HG03342 (cell line): ENCODE results near the gene SNX1.
"Not testable (repeated sequence)": the region's sequence is repeated elsewhere in the genome, so short reads cannot be mapped to it uniquely, and the experiment has no call there.

ENCODE experiments used
- ATAC-seq: cut with Tn5 transposase; IDR thresholded peaks from one replicate; pipeline ENCODE4 v1.9.1; 2021; ENCODE audit warnings: mild to moderate bottlenecking, moderate library complexity; ENCODE audit not compliant: unreplicated experiment

Gene SNX1

GRCh38 chr15:64095795-64096667 lies at the start of gene SNX1:
SNX1 (plus strand) TSS chr15:64095982; CDS start chr15:64096014, 32 bp downstream.
- peak; percentile 46 for ATAC-seq

DNA sequence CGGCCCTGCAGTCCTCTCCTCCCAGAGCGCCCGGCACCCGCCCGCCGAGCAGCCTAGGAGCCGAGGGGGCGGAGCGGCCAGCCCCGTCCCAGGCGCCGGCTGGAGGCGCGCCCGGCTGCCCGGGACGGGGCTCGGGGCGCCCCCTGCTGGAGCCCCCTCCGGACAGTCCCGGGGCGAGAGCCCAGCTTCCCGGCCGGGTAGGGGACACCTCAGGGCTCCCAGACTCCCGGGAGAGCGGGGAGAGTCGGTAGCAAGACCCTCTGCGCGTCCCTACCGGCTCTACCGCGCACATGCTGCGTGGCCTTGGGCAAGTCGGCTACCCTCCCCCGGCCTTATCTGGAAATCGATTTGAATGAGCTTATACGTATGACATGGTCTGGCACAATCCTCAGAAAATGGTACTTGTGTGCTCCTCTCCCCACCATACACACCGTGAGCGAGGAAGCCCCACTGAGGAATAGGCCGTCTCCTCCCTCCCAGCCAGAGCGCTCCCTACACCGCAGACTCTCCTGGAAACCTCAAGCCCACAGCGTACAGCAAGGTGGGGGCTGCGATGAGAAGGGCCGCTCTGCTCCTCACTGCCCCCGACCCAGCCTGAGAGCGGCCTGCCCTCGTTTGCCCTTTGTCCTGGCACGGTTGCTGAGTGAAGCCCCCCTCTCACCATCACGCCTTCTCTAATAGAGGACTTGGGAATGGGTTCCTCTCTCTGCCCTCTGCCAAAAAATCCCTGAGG lies 49.2 kb upstream of the SNX1 start, which contains the start of gene DAPK2:
Gene DAPK2, minus strand, starts transcription at position 65 of the 733 bp plus-strand sequence. CDS start 6,224 bp downstream, outside the sequence.
- peak; percentile 48 for ATAC-seq

- ATAC-seq = no peak
Observed at GRCh38 chr15:64048781-64049460, 46.9 kb upstream of the SNX1 start.

DNA sequence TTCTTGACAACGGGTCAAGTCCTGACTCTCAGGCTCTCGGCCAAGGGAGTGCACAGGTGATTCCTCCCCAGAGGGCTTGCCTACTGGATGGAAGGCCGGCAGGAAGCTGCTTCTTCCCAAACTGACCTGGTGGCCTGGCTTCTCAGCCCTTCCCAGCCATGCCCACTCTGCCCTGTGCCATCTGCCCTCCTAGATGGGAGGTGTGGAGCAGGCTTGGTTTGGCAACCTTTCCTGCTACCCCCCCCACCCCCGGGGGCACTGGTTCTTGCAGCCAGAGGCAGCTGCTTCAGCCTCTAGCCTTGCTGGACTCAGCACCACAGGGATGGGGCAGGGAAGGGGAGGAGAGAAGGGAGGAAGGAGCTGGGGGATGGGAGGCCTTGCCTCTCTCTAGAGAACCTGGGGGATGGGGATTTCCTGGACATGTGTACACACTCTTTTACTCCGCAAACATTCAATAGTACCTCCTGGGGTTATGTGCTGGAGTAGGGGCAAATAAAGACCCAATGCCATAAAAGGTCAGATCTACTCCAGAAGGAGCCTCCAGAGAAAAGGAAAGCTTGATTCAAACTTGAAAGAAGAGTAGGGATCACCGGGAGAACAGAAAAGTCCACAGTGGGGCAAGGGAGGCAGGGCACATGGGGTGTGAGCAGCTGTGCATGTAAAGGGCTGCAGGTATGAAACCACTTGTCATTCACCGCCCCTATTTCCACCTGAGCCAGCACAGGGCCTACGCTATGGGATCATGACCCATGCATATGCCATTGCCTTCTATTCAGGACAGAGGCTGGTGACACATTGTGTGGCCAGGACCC lies 45.3 kb upstream of the SNX1 start:
- no peak for ATAC-seq

- no peak for ATAC-seq
Observed at GRCh38 chr15:64051093-64051402, 44.7 kb upstream of the SNX1 start.

DNA sequence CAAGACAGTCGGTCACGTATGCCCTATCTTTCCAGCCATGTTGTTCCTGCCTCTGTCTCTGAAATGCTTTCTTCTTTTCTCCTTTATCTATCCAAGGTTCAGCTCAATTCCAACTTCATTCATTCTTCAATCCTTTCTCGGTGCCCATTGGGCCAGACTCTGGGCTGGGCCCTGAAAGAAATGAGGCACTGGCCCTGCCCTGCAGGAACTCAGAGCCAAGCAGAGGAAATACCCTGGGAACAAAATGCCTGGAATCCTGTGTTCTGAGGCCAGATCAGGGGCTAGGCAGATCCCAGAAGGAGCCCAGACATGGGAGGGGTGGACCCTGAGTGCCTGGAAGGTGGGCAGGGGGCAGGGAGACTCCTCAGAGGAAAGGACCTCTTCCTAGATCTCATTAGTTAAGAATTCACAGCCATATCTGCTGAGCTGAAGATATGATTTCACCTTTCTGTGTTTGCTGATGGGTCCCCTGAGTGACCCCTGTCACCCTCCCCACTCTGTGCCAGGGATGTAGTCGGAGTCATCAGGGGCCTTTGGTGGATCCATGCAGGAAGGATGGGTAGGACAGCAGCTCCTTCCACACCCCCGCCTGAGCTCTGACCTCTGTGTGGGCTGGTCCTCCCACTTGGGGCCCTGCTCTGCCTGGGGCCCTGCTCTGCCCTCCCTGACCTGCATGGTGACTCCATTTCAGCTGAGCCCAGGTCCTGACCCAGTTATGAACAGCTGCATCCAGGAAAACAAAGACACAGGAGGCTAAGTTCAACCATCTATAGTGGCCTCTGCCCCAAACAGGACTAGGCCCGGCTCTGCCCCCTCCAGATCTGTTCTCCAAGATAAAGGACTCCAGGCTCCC lies 44.1 kb upstream of the SNX1 start:
- no peak for ATAC-seq

DNA sequence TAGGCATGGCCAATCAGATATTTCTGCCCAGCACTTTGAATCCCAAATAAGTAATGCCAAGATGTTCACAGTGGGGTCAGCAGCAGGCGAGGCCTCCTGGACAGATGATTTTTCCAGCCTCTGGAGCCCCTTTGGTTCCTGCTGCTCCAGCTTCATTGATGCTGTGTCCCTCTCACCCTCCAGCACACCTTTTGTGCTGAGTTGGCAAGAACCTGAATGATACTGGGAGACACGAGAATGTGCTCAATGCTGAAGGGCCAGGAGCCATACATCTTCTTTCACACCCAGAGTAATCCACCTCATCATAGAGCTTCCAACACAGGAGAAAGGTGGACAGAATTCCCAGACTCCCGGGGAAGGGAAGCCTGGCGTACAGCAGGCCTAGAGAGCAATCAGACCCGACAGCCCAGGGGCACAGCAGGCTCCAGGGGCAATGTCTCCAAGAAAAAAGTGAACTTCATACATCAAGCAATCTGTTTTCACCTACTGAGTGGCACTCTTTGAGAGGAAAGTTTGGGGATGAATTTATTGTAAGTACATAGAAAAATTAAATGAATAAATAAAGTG lies 42.8 kb upstream of the SNX1 start:
- ATAC-seq = no peak

GRCh38 chr15:64053674-64054073 lies 42.1 kb upstream of the SNX1 start:
- not testable (repeated sequence) for ATAC-seq

GRCh38 chr15:64058279-64058678 lies 37.5 kb upstream of the SNX1 start:
- ATAC-seq = no peak

DNA sequence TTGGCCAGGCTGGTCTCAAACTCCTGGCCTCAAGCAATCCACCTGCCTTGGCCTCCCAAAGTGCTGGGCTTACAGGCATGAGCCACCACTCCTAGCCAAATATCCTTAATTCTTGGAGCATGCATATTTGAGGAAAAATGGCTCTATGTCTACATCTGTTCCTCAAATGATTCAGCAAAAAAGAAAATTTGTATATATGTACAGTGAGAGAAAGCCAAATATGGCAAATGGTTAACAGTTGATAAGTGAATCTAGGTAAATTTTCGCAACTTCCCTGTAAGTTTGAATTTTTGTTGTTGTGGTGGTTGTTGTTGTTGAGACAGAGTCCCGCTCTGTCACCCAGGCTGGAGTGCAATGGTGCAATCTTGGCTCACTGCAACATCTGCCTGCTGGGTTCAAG lies 36.7 kb upstream of the SNX1 start:
- ATAC-seq = not testable (repeated sequence)

GRCh38 chr15:64060716-64061115 lies 35.1 kb upstream of the SNX1 start:
- ATAC-seq = no peak

DNA sequence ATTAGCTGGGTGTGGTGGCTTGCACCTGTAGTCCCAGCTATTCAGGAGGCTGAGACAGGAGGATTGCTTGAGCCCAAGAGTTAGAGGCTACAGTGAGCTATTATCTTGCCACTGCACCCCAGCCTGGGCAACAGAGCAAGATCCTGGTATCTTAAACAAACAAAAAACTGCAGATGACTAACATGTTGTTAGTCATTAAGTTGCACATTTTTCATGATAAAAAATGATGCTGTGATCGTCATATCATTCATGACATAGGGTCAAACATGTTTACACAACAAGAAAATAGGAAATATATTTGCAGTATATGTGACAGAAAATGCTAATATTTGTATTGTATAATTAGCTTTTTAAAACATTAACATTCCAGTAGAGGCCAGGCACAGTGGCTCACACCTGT lies 29.3 kb upstream of the SNX1 start:
- no peak for ATAC-seq

DNA sequence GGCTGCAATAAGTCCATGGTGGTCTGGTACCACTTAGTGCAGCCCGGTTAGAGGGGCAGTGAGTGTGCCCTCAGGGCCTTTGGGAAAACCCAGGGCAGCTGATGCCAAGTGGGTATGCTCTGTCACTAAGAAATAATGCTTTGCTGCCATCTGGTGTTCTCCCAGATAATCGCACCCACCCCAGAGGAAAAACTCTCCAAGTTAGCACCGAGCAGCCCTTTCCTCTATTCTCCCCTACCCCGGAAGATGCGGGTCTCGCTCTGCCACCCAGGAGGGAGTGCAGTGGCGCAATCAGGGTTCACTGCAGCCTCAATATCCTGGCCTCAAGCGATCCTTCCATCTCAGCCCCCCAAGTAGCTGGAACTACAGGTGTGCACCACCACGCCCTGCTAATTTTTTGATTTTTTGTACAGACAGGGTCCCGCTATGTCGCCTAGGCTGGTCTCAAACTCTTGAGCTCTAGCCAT lies 28.2 kb upstream of the SNX1 start:
- ATAC-seq = no peak

GRCh38 chr15:64068133-64068532 lies 27.6 kb upstream of the SNX1 start:
- no peak for ATAC-seq

DNA sequence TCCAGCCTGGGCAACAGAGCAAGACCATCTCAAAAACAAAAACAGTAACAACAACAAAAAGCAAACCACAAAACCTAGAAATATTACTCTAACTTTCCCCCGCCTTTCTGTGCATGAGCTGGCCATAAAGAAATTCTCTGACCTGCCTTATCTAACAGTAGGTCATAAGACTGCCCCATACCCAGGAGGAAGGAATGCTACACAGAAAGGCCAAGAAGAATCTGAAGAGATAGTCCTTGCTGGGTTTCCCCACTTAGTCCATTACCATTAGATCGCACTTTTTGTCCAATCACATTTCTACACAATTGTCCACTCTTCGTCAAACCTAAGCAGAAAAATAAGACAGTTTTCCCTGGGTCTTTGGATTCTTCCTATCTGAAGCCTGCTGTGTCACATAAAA lies 25.7 kb upstream of the SNX1 start:
- ATAC-seq = no peak

GRCh38 chr15:64070965-64071851 lies 24.6 kb upstream of the SNX1 start:
- no peak for ATAC-seq

DNA sequence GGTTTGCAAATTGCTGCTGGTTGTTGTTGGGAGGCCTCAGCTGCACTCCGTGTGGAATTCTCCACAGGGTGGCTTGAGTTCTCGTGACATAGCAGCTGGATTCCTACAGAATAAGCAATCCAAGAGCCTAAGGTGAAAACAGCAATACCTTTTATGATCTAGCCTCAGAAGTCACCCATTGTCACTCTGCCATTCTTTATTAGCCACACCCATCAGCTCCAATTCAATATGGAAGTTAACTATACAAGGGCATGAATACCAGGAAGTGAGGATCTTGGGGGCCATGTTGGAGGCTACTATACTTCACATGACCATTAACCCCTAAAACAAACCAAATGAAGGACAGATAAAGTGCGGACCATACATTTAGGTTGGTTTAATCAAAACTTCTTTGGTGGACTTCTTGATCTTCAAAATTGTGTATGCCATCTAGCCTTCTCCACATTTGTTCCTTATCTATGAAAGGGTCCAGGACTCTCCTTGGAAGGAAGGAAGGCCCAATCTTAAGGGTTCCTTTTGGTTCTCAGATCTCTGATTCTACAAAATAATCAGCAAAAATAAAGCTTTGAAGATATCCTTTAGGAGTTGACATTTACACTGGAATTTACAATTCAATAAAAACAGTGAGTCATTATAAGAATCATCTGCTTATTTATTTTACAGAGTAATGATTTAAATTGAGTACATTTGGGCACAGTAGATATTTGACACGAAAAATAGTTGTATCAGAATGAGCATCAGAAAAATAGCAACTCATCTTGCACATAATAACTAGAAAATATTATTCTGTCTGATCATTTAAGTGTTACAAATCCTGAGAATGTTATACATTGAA lies 23.6 kb upstream of the SNX1 start:
- ATAC-seq = no peak
